ENCODE measurements around the gene MED27. TPM values are rescaled to one million over a fixed set of nuclear protein-coding genes. Genes with fewer than 3 reads are reported as not detected.

MED27 gene
- total RNA-seq, 1 experiment from 2014 or later, result 40.3 TPM

DNA sequence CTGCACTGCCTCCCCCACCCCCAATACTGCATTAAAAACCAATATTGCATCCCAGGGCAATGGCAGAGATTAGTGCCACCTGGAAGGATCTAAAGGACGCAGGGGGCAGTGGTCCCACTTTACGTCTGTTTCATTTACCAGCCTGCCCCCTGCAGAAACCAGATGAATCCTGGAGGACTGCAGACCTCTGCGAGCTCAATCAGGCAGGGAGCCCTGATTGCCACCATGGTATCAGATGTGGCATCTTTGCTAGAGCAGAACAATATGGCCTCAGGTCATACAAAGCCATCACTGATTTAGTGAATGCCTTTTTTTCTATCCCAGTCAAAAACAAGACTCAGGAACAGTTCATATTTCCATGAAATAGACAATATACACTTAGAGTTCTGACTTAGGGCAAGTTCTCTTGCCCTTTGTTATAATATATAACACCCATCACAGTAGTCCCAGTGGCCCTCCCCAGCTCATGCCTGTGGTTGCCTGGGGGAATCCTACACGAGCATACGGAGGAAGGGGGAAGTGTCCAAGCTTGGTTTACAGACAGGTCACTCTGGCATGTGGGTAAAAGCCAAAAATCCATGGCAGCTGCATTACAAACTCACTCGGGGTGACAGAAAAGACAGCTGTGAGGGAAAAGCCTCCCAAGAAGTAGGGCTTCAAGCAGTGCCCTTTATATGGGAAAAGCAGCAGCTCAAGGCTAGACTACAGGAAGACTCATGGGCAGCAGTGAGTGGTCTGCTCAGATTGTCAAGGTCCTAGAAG lies 85.1 kb downstream of the MED27 start:
- no peaks in the 10 kb centered on the region for H3K36me3 ChIP-seq (replicated peaks; ENCODE audit: control insufficient read depth, insufficient read depth, low read length)
- DNase-seq, result no peak
- H3K27me3 ChIP-seq (ENCODE audit: control insufficient read depth, insufficient read depth, low read length), result no peaks in the 10 kb centered on the region
- H3K4me3 ChIP-seq (ENCODE audit: insufficient read depth, low read depth, low read length), result no peak overlapping the region

DNA sequence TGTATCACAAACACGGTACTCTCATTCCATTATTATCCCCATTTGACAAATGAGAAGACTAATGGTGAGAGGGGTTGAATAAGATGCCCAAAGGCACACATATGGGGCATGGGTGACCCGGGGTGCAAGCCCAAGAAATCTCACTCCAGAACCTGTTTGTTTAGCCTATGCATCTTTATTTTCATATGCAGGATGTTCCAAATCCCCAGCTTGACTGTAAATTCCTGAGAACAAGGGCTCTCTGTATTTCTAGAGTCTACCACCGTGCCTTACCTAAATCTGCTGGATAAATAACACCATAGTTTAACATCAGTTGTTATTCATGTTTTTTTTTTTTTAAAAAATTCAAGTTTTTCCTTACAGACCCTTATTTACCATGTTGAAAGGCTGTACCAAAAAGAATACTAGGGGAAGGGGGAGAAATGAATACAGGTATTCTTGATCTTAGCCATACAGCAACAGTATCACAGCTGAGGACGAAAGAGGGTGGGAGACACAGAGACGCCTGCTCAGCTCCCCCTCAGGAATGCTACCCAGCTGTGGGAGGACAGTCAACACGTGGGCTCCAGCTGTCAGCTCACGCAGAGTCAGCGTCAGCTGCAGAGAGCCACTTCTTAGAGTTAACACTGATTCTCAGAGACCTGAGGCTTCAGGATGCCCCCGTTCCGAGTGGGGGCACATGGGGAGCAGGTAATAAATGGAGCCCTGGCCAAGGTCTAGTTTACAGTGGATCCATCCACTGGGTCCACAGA lies 86.6 kb downstream of the MED27 start:
- no peak for DNase-seq
- Histone ChIP-seq H3K4me3 (ENCODE audit: insufficient read depth, low read depth, low read length) (no peak overlapping the region), H3K36me3 (replicated peaks; ENCODE audit: control insufficient read depth, insufficient read depth, low read length) (no peaks in the 10 kb centered on the region), H3K27me3 (ENCODE audit: control insufficient read depth, insufficient read depth, low read length) (no peaks in the 10 kb centered on the region)

DNA sequence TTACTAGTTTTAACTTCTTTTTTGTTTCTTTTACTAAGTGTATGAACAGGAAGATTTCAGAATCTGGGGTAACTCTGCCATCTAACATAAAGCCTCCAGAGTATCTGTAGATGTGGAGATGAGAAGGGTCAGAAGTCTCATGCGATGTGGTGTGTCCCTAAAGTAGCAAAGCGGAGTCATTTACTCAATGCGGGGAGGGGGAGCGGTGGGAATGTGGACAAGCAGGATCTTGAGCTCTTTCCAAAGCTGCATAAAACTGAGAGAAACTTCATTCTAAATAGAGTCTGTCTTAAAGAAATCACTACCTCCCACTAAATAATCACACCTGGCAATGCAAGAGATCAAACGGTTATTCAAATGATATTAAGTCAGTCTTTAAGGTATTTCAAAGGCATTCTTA lies 92.4 kb downstream of the MED27 start:
- Histone ChIP-seq H3K4me3 (ENCODE audit: insufficient read depth, low read depth, low read length) (no peak overlapping the region), H3K27me3 (ENCODE audit: control insufficient read depth, insufficient read depth, low read length) (no peaks in the 10 kb centered on the region), H3K36me3 (replicated peaks; ENCODE audit: control insufficient read depth, insufficient read depth, low read length) (no peaks in the 10 kb centered on the region)
- no peak for DNase-seq

DNA sequence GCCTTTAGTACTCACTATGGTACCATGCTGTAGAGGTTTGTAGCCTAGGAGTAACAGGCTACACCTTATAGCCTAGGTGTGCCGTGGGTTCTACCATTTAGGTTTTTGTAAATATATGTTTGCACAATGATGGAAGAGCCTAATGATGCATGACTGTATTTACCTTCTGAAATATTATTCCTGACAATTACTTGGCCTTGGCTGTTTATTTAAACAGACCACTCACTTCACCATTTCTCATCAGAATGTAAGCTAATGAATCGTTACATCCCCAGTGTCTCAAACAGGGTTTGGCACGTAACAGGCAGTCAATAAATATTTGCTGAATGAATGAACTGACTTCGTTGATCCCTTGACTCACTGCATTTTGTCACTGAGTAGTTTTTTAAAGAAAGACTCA lies 93.1 kb downstream of the MED27 start:
- Histone ChIP-seq H3K27me3 (ENCODE audit: control insufficient read depth, insufficient read depth, low read length) (no peaks in the 10 kb centered on the region), H3K4me3 (ENCODE audit: insufficient read depth, low read depth, low read length) (no peak overlapping the region), H3K36me3 (replicated peaks; ENCODE audit: control insufficient read depth, insufficient read depth, low read length) (no peaks in the 10 kb centered on the region)
- DNase-seq, result no peak

DNA sequence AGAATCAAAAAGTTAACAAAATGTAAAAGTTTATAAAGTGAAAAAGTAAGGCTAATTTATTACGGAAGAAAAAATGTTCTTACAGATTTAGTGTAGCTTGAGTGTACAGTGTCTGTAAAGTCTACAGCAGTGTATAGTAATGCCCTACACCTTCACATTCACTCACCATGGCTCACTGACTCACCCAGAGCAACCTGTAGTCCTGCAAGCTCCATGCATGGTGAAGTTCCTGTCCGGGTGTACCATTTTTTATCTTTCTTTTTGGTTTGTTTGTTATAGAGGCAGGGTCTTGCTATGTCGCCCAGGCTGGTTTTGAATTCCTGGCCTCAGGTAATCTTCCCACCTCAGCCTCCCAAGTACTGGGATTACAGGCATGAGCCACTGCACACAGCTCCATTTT lies 93.6 kb downstream of the MED27 start:
- Histone ChIP-seq H3K36me3 (replicated peaks; ENCODE audit: control insufficient read depth, insufficient read depth, low read length) (no peaks in the 10 kb centered on the region), H3K27me3 (ENCODE audit: control insufficient read depth, insufficient read depth, low read length) (no peaks in the 10 kb centered on the region)
- no peak for DNase-seq

DNA sequence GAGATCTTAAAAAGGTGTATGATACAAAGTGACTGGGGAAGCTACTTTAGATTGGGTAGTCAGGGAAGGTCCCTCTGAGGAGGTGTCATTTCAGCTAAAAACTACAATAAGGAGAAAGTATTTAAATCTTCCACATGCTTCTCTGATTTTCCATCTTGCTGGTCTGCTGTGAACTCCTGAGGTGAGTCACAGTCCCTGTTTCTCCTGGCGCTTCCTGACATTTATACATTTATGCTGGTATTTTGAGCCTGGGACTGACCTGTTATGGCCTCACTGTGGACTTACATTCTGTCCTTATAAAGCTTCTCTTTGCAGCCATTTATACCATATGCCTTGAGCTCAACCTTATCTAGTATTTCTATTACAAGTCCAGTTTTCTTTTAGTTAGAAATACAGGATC lies 95.1 kb downstream of the MED27 start:
- no peak overlapping the region for H3K4me3 ChIP-seq (ENCODE audit: insufficient read depth, low read depth, low read length)
- H3K27me3 ChIP-seq (ENCODE audit: control insufficient read depth, insufficient read depth, low read length), result no peaks in the 10 kb centered on the region
- no peaks in the 10 kb centered on the region for H3K36me3 ChIP-seq (replicated peaks; ENCODE audit: control insufficient read depth, insufficient read depth, low read length)
- DNase-seq, result no peak

More for the DNA sequence above, 93.6 kb downstream of the MED27 start:
- no peak overlapping the region for H3K4me3 ChIP-seq (ENCODE audit: insufficient read depth, low read depth, low read length)

DNA sequence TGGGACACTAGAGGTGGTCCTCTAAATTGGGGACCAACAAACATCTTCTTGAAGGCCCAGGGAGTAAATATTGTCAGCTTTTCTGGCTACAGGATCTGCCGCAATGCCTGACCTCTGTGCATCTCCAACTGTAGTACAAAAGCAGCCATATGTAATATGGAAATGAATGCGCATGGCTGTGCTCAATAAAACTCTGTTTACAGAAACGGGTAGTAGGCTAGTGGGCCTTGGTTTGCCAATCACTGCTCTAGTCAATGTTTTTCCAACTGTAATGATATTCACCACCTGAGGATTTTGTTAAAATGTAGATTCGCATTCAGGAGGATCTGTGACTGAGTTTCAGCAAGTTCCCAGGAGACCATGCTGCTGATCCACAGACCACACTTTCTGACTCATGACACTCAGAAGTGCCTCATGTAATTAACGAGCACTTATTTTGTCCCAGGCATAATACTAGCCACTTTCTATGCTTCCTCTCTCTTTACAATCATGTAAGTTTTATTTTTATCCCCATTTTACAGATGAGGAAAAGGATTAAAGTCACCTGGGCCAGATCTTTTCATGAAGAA lies 96.9 kb downstream of the MED27 start:
- Histone ChIP-seq H3K27me3 (ENCODE audit: control insufficient read depth, insufficient read depth, low read length) (no peaks in the 10 kb centered on the region), H3K36me3 (replicated peaks; ENCODE audit: control insufficient read depth, insufficient read depth, low read length) (no peaks in the 10 kb centered on the region), H3K4me3 (ENCODE audit: insufficient read depth, low read depth, low read length) (no peak overlapping the region)
- DNase-seq, result no peak

DNA sequence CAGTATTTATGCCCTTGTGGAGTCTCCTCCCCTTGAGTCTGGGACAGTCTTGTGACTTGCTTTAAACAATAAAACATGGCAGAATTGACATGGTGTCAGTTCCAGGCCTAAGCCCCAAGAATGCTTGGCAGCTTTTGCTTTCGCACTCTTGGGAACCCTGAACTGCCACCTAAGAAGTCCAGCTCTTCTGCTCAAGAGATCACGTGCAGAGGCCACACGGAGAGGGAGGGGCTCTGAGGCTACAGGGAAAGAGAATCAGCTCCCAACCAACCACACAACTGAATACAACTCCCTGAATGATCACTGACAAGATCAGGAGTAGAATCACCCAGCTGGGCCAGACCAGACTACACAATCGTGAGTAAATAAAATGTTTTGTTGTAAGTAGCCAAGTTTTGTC lies 97.6 kb downstream of the MED27 start:
- H3K27me3 ChIP-seq (ENCODE audit: control insufficient read depth, insufficient read depth, low read length), result no peaks in the 10 kb centered on the region
- H3K36me3 ChIP-seq (replicated peaks; ENCODE audit: control insufficient read depth, insufficient read depth, low read length), result no peaks in the 10 kb centered on the region
- H3K4me3 ChIP-seq (ENCODE audit: insufficient read depth, low read depth, low read length), result no peak overlapping the region
- no peak for DNase-seq

DNA sequence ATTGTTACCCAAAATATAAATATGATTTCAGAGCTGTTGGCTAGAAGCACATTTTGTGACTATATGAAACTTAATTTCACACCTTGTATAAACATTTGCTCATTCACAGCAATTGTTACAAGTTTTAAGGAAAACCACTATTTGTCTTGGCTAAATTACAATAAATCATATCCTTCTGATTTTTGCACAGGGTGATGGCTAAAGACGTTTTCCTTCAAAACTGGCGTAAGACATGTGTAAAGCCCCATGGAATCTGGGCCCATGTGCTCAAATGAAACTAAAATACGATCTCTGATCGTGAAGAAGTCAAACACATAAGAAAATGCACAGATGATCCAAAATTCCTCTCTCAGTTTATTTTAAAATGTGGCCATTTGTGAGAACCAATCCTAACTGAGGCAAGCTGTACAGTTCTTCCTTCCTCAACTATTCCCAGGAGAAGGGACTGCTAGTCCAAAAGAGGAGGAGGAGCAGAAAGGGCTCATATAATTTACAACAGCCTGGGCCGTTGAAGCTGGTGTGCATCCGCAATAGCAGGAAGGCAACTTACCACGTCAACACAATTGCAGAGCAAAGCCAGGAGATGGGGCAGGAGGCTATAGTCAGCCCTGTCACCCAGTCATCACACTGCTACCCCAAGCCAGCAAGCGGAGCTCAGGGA lies 98.4 kb downstream of the MED27 start:
- Histone ChIP-seq H3K4me3 (ENCODE audit: insufficient read depth, low read depth, low read length) (no peak overlapping the region), H3K27me3 (ENCODE audit: control insufficient read depth, insufficient read depth, low read length) (no peaks in the 10 kb centered on the region), H3K36me3 (replicated peaks; ENCODE audit: control insufficient read depth, insufficient read depth, low read length) (no peaks in the 10 kb centered on the region)
- DNase-seq, result no peak

DNA sequence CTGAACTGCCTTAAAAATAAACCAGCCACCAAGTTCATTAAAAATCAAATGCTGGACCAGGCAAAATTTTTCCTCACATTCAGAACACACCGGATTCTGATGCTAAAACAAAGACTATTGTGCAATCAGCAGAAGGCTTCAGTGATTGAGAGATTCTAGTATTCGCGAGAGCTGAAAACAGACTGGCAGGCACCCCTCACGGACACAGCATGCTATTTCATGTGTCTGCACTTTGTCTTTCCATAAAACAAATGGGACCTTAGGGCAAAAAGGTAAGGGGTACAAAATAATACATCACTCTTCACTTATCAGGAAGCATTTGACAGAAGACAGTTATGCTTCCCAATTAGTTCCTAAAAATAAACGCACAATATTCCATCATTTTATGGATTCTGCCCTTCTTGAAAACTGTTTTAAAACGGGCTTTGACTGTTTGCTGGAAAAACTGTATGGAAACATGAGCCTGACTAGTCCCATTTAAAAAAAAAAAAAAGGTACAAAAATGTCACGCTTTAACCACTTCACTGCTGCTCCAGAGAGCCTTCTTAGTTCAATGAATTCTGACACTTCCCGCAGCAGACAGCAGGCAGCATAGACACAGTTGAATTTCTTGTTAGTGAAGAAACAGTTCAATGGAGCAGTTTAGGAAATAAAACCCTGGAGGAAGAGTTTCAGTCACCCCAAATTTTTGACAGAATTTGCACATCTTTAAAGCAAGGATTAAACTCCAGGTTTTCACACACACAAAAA lies 99.2 kb downstream of the MED27 start:
- DNase-seq, result no peak
- Histone ChIP-seq H3K4me3 (ENCODE audit: insufficient read depth, low read depth, low read length) (no peak overlapping the region), H3K27me3 (ENCODE audit: control insufficient read depth, insufficient read depth, low read length) (no peaks in the 10 kb centered on the region), H3K36me3 (replicated peaks; ENCODE audit: control insufficient read depth, insufficient read depth, low read length) (no peaks in the 10 kb centered on the region)

DNA sequence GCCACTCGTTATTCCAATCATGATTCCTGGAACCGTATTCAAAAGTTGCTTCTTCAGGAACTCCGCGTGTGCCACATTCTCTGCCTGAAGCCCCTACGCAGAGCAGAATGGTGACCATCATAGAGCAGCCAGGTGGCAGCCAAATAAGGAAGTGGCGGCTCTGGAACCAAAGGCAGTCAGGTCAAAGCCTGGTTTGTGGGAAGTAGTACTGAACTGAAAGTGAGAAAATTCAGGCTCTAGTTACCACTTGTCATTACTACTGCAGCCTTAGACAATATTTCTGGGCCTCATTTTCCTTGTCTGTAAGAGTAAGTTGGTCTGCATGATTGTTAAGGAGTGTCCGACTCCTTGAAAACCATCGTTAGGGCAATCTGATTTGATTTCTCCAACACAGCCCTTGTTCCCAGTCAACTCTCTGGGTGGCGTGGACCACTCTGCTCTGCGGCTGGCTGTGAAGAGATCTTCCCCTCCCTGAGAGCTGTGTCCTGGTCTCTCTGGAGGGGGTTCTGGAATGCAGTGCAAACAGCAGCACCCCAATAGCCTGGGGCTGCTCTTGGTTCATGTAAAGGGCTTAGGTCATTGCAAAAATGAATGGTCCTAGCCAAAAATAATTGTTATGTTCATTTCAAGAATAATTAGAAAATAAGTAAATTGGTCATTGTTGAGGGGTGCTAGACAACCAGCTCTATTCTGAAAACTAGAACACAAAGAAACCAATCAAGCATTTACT lies 102.4 kb downstream of the MED27 start:
- Histone ChIP-seq H3K36me3 (replicated peaks; ENCODE audit: control insufficient read depth, insufficient read depth, low read length) (no peaks in the 10 kb centered on the region), H3K4me3 (ENCODE audit: insufficient read depth, low read depth, low read length) (no peak overlapping the region), H3K27me3 (ENCODE audit: control insufficient read depth, insufficient read depth, low read length) (no peaks in the 10 kb centered on the region)
- DNase-seq, result no peak

DNA sequence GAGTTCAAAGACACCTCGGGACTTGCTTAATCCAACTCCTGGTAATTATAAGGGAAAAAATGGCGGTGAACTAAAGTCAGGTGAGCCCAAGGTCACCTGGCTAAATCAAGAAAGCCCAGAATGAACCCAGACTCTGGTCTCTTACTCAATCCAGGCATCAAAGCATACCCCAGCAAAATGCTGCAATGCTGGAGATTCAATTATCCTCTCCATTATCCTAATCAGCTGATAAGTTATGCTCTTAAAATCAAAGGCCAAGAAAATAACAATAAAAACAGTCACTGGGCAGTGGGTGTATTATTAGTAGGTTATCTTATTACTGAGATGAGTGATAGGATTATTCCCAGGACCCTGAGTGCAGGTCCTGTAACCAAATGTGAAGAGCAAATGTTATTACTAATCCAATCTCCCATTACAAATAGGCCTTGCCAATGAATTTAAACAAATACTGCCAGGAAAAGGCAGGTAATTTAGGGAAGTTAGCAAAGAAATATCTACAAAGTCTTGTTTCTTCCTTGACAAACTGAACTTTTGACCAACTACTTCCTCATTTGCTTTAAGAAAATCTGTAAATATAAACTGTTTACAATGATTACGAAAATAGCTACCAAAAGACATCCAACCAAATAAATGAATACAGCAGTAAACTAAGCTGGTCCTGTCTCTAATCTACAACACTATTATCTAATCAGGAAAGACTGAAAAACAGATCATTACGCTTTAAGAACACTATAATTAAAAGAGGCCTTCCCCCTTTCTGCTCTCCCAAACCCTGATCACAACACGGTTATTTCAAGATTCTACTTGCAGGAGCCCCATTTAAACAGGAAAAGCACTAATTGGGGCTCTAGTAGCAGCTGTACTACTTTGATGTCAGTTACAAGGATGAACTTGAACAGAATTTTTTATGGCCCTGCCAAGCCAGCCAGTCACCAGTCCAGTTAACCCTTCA lies 103.2 kb downstream of the MED27 start:
- H3K4me3 ChIP-seq (ENCODE audit: insufficient read depth, low read depth, low read length), result no peak overlapping the region
- H3K27me3 ChIP-seq (ENCODE audit: control insufficient read depth, insufficient read depth, low read length), result no peaks in the 10 kb centered on the region
- no peak for DNase-seq
- H3K36me3 ChIP-seq (replicated peaks; ENCODE audit: control insufficient read depth, insufficient read depth, low read length), result no peaks in the 10 kb centered on the region

DNA sequence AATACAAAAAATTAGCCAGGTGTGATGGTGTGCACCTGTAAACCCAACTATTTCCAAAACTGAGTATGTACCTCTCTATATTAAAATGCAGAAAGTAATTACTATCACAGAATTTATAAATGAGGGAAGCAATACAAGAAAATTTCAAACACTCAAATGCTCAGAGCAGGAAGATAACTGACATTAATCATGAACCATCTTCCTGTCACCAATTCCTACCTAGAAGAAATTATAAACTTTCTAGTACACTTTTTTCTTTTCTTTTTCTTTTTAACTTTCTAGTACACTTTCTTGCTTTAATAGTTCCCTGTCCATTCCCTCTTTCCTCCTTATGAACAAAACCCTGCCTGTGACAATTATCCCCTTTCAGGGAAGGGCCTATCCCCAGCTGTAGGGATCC lies 106.8 kb downstream of the MED27 start:
- H3K4me3 ChIP-seq (ENCODE audit: insufficient read depth, low read depth, low read length), result no peak overlapping the region
- no peaks in the 10 kb centered on the region for H3K36me3 ChIP-seq (replicated peaks; ENCODE audit: control insufficient read depth, insufficient read depth, low read length)
- H3K27me3 ChIP-seq (ENCODE audit: control insufficient read depth, insufficient read depth, low read length), result no peaks in the 10 kb centered on the region
- no peak for DNase-seq
